Chondrocyte (in vitro differentiated cells): ENCODE measurements around the gene RAG2. TPM values are rescaled to one million over a fixed set of nuclear protein-coding genes. Genes with fewer than 3 reads are reported as not detected.
A peak's percentile ranks its signal among the peaks of the same experiment; 100 is the strongest.

Experiments
- DNase-seq: peaks from one replicate; pipeline ENCODE4 v3.0.0; 2021; ENCODE audit warnings: mixed read lengths, low spot score
- H3K27ac Mint-ChIP-seq: one replicate; pipeline ENCODE4 v1.8.0; 2021; ENCODE audit warnings: mild to moderate bottlenecking, moderate library complexity, mixed read lengths; ENCODE audit not compliant: unreplicated experiment
- H3K27me3 Mint-ChIP-seq: 2 replicates; pipeline ENCODE4 v1.8.0; 2021; ENCODE audit warnings: low read depth, mixed read lengths
- H3K36me3 Mint-ChIP-seq: 2 replicates; pipeline ENCODE4 v1.8.0; 2021; ENCODE audit warnings: low read depth, mixed read lengths
- H3K4me1 Mint-ChIP-seq: 2 replicates; pipeline ENCODE4 v1.8.0; 2021; ENCODE audit warnings: low read depth, mild to moderate bottlenecking, mixed read lengths
- H3K4me3 Mint-ChIP-seq: one replicate; pipeline ENCODE4 v1.8.0; 2021; ENCODE audit warnings: mild to moderate bottlenecking, moderate library complexity, mixed read lengths; ENCODE audit not compliant: unreplicated experiment
- H3K9me3 Mint-ChIP-seq: 2 replicates; pipeline ENCODE4 v1.8.0; 2021; ENCODE audit warnings: low read depth, mixed read lengths
- CTCF ChIP-seq: fragments of 200-600 bp; sonication (generic); IDR thresholded peaks from 2 replicates; pipeline ENCODE4 v1.5.0; 2021; ENCODE audit warnings: antibody characterized with exemption, mild to moderate bottlenecking, moderate library complexity
- total RNA-seq: library from RNA; stranded (reverse); gene quantifications from 3 replicates; pipeline ENCODE4 v1.2.1, GENCODE V29; 2021

Gene RAG2
- total RNA-seq, 1 donor from 2014 or later = not detected

- H3K27me3 Mint-ChIP-seq = peaks cover 52% of the 10 kb centered on the region
- DNase-seq = no peak
- no peak overlapping the region for H3K27ac Mint-ChIP-seq
- H3K4me3 Mint-ChIP-seq = no peak overlapping the region
- H3K36me3 Mint-ChIP-seq = no peaks in the 10 kb centered on the region
- peaks cover 5% of the 10 kb centered on the region for H3K4me1 Mint-ChIP-seq
- H3K9me3 Mint-ChIP-seq = no peaks in the 10 kb centered on the region
- TF ChIP-seq CTCF = no peak
Observed at GRCh38 chr11:36566407-36567053, 31.5 kb downstream of the RAG2 start.

GRCh38 chr11:36565031-36565610 is 32.9 kb downstream of the RAG2 start:
- peaks cover 47% of the 10 kb centered on the region for H3K27me3 Mint-ChIP-seq
- no peaks in the 10 kb centered on the region for H3K36me3 Mint-ChIP-seq
- peaks cover 5% of the 10 kb centered on the region for H3K4me1 Mint-ChIP-seq
- H3K27ac Mint-ChIP-seq = no peak overlapping the region
- no peak overlapping the region for H3K4me3 Mint-ChIP-seq
- no peaks in the 10 kb centered on the region for H3K9me3 Mint-ChIP-seq
- TF ChIP-seq CTCF = no peak
- DNase-seq = no peak

GRCh38 chr11:36564376-36565030 is 33.5 kb downstream of the RAG2 start:
- Mint-ChIP-seq H3K36me3 (no peaks in the 10 kb centered on the region), H3K27ac (no peak overlapping the region), H3K9me3 (peaks cover 4% of the 10 kb centered on the region), H3K4me1 (peaks cover 5% of the 10 kb centered on the region), H3K27me3 (peaks cover 52% of the 10 kb centered on the region), H3K4me3 (peak overlapping the region; percentile 67)
- no peak for DNase-seq
- peak; percentile 97 for TF ChIP-seq CTCF

DNA sequence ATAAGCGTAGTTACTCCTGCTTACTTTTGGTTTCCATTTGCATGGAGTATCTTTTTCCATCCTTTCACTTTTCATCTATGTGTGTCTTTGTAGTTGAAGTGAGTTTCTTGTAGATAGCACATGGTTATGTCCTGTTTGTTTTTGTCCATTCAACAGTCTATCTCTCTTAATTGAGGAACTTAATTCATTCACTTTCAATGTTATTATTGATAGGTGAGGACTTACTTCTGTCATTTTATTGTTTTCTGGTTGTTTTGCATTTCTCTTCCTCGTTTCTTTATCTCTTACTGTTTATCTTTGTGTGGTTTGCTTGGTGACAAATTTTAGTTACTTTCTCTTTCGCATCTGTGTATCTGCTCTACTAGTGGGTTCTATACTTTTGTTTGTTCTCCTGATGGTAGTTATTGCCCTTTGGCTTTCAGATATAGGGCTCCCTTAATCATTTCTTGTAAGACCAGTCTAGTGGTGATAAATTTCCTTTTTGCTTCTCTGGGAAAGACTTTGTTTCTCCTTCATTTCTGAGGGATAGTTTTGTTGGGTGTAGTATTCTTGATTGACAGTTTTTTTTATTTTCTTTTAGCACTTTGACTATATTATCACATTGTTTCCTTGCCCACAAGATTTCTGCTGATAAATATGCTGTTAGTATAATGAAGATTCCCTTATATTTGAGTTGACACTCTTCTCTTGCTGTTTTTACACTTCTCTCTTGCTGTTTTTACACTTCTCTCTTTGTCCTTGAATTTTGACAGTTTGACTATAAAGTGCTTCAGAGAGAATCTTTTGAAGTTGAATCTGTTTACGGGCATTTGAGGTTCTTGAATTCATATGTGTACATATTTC is 39.2 kb downstream of the RAG2 start:
- H3K4me1 Mint-ChIP-seq = no peaks in the 10 kb centered on the region

More for the DNA sequence above, 39.2 kb downstream of the RAG2 start:
- TF ChIP-seq CTCF = no peak
- Mint-ChIP-seq H3K27me3 (peaks cover 32% of the 10 kb centered on the region), H3K9me3 (peaks cover 13% of the 10 kb centered on the region), H3K36me3 (peaks cover 3% of the 10 kb centered on the region), H3K4me3 (no peak overlapping the region), H3K27ac (no peak overlapping the region)
- no peak for DNase-seq
